HG03439 (cell line): ENCODE results near the gene IRF5.
"Not testable (repeated sequence)": the region's sequence is repeated elsewhere in the genome, so short reads cannot be mapped to it uniquely, and the experiment has no call there.

ENCODE experiments used
- ATAC-seq: cut with Tn5 transposase; IDR thresholded peaks from one replicate; pipeline ENCODE4 v1.9.1; 2021; ENCODE audit warnings: mild to moderate bottlenecking, moderate library complexity; ENCODE audit not compliant: unreplicated experiment

IRF5 gene

GRCh38 chr7:128937271-128937646 is 468 bp upstream of the IRF5 start:
- no peak for ATAC-seq

DNA sequence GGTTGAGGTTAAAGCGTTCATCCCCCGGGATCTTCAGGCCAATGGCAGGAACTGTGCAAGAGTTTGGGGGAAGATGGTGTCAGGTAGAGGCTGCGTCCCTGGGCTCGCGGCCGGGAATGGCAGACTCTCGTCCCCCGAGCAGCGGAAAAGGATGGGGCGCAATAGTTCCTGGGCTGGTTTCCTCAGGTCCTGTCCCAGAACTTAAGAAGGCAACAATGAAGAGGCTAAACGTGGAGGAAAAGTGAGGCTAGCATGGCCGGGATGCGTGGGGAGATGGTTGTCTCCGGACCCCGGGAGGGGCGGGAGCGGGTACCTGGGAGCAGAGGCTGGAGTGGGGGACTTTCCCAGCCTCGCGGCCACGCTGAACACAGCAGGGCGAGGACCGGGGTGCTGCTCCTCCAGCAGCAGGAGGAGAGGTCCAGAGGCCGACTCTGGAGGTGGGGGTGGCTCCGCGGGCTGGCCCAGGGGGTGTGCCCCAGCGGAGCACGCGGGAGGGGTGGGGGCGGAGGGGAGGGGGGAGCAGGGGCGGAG is 882 bp downstream of the IRF5 start:
- ATAC-seq: no peak

- ATAC-seq: no peak
These were observed 1.5 kb downstream of the IRF5 start for GRCh38 chr7:128939075-128939860.

GRCh38 chr7:128939861-128940410 is 2.2 kb downstream of the IRF5 start:
- ATAC-seq: peak; percentile 15

- peak; percentile 50 for ATAC-seq
These were observed 3.0 kb downstream of the IRF5 start for GRCh38 chr7:128940494-128941322.

DNA sequence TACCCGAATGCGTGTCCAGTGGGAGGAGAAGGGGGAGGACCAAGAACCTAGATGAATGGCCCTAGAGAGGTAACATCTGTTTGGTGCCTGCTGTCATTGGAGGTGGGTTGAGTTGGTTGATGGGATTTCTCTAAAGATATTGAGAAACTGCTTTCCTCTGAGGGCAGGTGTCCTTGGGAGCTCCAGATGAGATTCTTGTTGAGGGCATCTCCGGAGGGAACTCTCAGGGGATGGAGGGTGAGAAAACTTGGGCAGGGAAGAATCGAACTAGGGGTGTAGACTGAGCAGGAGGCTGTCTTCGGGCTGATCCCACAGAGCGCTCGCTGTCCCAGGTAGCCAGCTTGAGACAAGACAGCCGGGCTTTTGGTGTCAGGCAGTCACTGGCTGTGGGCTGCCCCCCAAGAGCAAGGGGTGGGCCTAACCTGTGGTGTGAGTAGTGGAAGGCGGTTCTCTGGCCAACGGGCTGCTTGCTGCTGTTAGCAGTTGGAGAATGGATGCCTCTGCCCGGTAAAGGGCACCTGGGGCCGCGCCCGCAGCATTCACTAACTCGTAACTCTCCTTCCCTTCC is 3.7 kb downstream of the IRF5 start:
- no peak for ATAC-seq

DNA sequence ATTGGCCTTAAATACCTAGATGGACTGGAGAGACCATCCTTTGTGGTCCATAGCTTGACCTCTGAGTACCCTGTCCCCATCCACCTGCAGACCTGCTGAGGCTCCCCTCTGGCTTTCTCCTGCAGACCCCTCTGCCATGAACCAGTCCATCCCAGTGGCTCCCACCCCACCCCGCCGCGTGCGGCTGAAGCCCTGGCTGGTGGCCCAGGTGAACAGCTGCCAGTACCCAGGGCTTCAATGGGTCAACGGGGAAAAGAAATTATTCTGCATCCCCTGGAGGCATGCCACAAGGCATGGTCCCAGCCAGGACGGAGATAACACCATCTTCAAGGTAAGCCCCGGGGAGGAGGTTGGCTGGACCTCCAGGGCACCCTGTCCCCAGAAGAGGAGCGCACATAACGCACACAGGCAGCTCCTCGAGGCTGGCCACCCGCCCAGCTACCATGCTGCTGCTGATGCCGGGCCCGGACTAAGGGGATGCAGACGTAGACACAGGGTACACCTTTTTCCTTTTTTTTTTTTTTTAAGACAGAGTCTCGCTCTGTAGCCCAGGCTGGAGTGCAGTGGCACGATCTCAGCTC is 4.3 kb downstream of the IRF5 start:
- ATAC-seq: no peak

- ATAC-seq: not testable (repeated sequence)
These were observed 5.5 kb downstream of the IRF5 start for GRCh38 chr7:128943251-128943650.

- ATAC-seq: no peak
These were observed 6.9 kb downstream of the IRF5 start for GRCh38 chr7:128944487-128945236.

DNA sequence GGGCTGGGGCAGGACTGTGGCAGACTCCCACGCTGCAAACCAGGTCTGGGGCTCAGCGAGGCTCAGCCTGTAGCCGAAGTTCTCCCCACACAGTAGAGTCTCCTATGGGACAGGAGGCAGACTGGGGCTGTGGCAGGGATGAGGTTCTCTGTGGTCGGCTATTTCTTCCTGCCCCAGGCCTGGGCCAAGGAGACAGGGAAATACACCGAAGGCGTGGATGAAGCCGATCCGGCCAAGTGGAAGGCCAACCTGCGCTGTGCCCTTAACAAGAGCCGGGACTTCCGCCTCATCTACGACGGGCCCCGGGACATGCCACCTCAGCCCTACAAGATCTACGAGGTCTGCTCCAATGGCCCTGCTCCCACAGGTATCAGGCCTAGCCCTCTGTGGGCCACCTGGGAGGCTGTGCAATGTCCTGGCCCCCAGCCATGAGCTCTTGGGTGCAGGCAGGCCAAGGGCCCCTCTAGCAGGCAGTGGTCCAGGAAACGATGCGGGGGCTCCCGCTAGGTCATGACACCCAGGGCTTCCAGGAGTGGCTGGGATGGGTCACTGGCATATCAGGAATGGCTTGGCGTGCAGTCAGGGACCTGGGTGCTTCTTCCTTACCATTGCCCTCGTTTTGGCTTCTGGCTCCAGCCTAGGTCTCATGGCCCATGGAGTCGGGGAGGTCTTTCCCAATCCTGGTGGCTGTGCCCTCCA is 8.1 kb downstream of the IRF5 start:
- ATAC-seq: no peak

DNA sequence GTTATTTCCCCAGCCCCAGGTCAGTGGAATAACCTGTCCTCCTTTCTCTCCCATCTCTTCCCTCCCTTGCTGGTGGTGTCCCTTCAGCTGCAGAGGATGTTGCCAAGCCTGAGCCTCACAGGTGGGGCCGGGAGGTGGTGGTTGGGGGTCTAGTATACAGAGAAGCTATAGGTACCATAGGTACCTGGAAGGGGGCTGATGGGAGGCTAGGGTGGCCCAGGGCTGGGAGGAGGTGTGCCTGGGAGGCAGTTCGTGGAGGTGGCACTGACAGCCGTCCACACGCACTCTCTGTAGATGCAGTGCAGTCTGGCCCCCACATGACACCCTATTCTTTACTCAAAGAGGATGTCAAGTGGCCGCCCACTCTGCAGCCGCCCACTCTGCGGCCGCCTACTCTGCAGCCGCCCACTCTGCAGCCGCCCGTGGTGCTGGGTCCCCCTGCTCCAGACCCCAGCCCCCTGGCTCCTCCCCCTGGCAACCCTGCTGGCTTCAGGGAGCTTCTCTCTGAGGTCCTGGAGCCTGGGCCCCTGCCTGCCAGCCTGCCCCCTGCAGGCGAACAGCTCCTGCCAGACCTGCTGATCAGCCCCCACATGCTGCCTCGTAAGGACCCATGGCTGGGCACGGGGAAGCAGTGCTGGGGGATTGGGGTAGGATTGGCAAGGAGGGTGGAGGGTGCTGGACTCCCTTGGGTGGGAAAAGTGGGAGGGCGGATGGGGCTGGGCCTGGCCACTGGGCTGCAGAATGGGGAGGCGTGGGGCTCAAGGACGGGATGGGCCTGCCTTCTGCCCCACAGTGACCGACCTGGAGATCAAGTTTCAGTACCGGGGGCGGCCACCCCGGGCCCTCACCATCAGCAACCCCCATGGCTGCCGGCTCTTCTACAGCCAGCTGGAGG is 9.5 kb downstream of the IRF5 start:
- no peak for ATAC-seq

DNA sequence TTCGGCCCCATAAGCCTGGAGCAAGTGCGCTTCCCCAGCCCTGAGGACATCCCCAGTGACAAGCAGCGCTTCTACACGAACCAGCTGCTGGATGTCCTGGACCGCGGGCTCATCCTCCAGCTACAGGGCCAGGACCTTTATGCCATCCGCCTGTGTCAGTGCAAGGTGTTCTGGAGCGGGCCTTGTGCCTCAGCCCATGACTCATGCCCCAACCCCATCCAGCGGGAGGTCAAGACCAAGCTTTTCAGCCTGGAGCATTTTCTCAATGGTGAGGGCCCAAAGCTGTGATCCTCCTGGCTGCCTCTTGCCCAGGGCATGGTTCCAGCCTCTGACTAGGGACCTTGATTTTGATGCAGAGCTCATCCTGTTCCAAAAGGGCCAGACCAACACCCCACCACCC is 10.1 kb downstream of the IRF5 start:
- no peak for ATAC-seq

- no peak for ATAC-seq
These were observed 10.7 kb downstream of the IRF5 start for GRCh38 chr7:128948312-128948973.

DNA sequence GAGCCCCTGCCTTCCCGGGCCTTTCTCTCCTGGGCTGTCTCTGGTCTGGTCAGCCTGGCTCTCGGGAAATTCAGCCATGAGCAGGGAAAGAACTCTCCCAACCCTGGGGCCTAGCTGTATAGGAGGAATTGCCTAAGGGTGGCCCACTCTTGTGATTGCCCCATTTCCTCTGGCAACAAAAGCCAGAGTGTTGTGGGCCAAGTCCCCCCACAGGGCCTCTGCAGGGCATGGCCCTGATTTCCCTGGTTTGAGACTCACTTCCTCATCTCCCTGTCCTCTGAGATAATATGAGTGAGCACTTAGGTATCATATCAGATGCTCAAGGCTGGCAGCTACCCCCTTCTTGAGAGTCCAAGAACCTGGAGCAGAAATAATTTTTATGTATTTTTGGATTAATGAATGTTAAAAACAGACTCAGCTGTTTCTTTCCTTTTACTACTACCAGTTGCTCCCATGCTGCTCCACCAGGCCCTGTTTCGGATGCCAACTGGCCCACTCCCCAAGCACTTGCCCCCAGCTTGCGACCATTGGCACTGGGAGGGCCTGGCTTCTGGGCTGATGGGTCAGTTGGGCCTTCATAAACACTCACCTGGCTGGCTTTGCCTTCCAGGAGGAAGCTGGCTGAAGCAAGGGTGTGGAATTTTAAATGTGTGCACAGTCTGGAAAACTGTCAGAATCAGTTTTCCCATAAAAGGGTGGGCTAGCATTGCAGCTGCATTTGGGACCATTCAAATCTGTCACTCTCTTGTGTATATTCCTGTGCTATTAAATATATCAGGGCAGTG is 11.4 kb downstream of the IRF5 start:
- ATAC-seq: no peak

- no peak for ATAC-seq
These were observed 13.6 kb downstream of the IRF5 start for GRCh38 chr7:128951296-128951695.

DNA sequence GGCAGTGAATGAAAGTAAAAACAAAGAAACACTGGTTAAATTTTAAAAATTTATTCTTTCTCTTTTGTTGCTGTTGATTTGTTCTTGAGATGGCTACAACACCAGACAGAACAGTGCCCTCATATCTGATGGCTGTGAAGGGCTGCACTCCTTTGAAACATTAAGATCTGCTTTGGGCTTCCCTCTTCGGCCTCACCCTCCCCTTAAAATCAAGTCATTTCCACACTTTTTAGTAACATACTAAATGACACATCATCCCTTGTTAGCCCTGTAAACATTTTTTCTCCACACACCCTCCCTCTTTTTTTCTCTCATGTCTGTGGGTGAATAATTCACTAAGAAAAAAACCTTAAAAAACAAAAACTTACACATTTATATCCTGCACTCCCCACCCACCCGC is 16.4 kb downstream of the IRF5 start:
- no peak for ATAC-seq
